Esophagus squamous epithelium (tissue), 5 donors: Measurements from ENCODE around the gene OR6M1. TPM values are rescaled to one million over a fixed set of nuclear protein-coding genes. Genes with fewer than 3 reads are reported as not detected.

Source experiments
- DNase-seq: peaks from one replicate; lab custom pipeline; 2025; lab: John Stamatoyannopoulos, UW
- H3K27ac ChIP-seq, 4 donors: fragments of 200-600 bp; sonication (generic); one replicate each; pipeline ENCODE4 v1.5.1; 2016 to 2019; ENCODE audit warnings: mild to moderate bottlenecking in 1 of 4
- H3K27me3 ChIP-seq, 4 donors: fragments of 200-600 bp; sonication (generic); 1 replicate in 3 of 4; 2 replicates in 1 of 4; pipeline versions ENCODE4 v1.5.1 to v1.6.0; 2017 to 2021; ENCODE audit warnings: antibody characterized with exemption in 1 of 4
- H3K36me3 ChIP-seq, 3 donors: fragments of 200-600 bp; sonication (generic); one replicate each; pipeline ENCODE4 v1.5.1; 2016 to 2019
- H3K4me1 ChIP-seq, 3 donors: fragments of 200-600 bp; sonication (generic); one replicate each; pipeline ENCODE4 v1.5.1; 2017 to 2019
- H3K4me3 ChIP-seq, 4 donors: fragments of 200-600 bp; sonication (generic); 1 replicate in 3 of 4; 2 replicates in 1 of 4; pipeline ENCODE4 v1.5.1; 2016 to 2019; ENCODE audit warnings: mild to moderate bottlenecking in 2 of 4, moderate library complexity in 1 of 4
- H3K9me3 ChIP-seq, 3 donors: fragments of 200-600 bp; sonication (generic); one replicate each; pipeline ENCODE4 v1.5.1; 2016 to 2019
- CTCF ChIP-seq, 6 experiments: fragments of 450-650 bp in 4 of 6; fragments of 200-600 bp in 2 of 6; sonication (generic) in 2 of 6; IDR thresholded peaks; one replicate each; pipeline ENCODE4 v1.5.1; 2016 to 2019; ENCODE audit warnings: antibody characterized with exemption in 6 of 6, mild to moderate bottlenecking in 4 of 6, moderate library complexity in 4 of 6
- POLR2A ChIP-seq, 4 donors: fragments of 450-650 bp; IDR thresholded peaks; one replicate each; pipeline ENCODE4 v1.6.1; 2017; ENCODE audit warnings: antibody characterized with exemption in 4 of 4, mild to moderate bottlenecking in 4 of 4, moderate library complexity in 3 of 4
- WGBS, 2 donors: methylation state at CpG; one replicate each; pipeline ENCODE4 v1.1.5; 2018; 5-methylcytosine and 5-hydroxymethylcytosine counted together
- intact Hi-C: fragments of 100-400 bp; cut with DNase I; formaldehyde crosslinking; loops from one replicate; pipeline ENCODE4 v1.15.0; 2022
- total RNA-seq, 4 donors: library from RNA; depleted of rRNA; stranded (reverse); fragments of >200 nt; gene quantifications; one replicate each; pipeline ENCODE4 v1.1.0, GENCODE V29; 2016
- donor health status: DM: yes; HTN: yes; CAD: no.

The OR6M1 gene
- total RNA-seq: not detected

GRCh38 chr11:123806249-123806648 is at the start of gene OR6M1:
TSS of gene OR6M1 (minus strand) at chr11:123806349. CDS start at chr11:123806349, 0 bp downstream.
- no peak for TF ChIP-seq POLR2A (IDR thresholded peaks at IDR 0.05)
- TF ChIP-seq CTCF (IDR thresholded peaks at IDR 0.05): no peak
- Histone ChIP-seq H3K4me1 (no peaks in the 10 kb centered on the region), H3K36me3 (no peaks in the 10 kb centered on the region), H3K27ac (no peak within 1 kb of the TSS), H3K4me3 (no peak within 1 kb of the TSS), H3K27me3 (no peaks in the 10 kb centered on the region), H3K9me3 (no peaks in the 10 kb centered on the region)
- no peak for DNase-seq
- 62 to 70% methylated on average over 4 of the region's 4 CpGs for WGBS, 2 donors
- intact Hi-C loops: no loop called here

- no peak overlapping the region for H3K27ac ChIP-seq
- H3K36me3 ChIP-seq: no peaks in the 10 kb centered on the region
- no peak for TF ChIP-seq POLR2A (IDR thresholded peaks at IDR 0.05)
- DNase-seq: no peak
- peaks cover 0 to 7% (median 0%) of the 10 kb centered on the region in 3 donors for H3K9me3 ChIP-seq
- H3K27me3 ChIP-seq: no peaks in the 10 kb centered on the region
- intact Hi-C loops: no loop called here
- WGBS, 2 donors: 87 to 100% methylated on average over 1 to 2 of the region's 2 CpGs
- no peak overlapping the region for H3K4me3 ChIP-seq
- no peaks in the 10 kb centered on the region for H3K4me1 ChIP-seq
Observed at GRCh38 chr11:123853038-123853437, 46.9 kb upstream of the OR6M1 start.

DNA sequence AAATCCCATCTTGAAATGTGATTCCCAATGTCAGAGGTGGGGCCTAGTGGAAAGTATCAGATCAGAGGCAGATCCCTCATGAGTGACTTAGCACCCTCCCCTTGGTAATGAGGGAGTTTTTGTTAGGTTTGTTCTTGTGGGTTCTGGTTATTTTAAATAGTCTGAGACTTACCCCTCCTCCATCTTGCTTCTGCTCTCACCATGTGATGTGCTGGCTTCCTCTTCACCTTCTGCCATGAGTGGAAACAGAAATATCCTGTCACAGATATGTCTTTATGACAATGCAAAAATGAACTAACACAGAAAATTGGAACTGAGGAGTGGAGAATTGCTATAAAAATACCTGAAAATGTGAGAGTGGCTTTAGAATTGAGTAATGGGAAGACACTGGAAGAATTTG is 46.2 kb upstream of the OR6M1 start:
- Histone ChIP-seq H3K36me3 (no peaks in the 10 kb centered on the region), H3K4me1 (no peaks in the 10 kb centered on the region), H3K4me3 (no peak overlapping the region), H3K27ac (no peak overlapping the region), H3K9me3 (peaks cover 0 to 7% (median 0%) of the 10 kb centered on the region in 3 donors), H3K27me3 (no peaks in the 10 kb centered on the region)
- TF ChIP-seq CTCF (IDR thresholded peaks at IDR 0.05) (no peak), POLR2A (IDR thresholded peaks at IDR 0.05) (no peak)
- DNase-seq: no peak
- intact Hi-C loops: no loop called here

DNA sequence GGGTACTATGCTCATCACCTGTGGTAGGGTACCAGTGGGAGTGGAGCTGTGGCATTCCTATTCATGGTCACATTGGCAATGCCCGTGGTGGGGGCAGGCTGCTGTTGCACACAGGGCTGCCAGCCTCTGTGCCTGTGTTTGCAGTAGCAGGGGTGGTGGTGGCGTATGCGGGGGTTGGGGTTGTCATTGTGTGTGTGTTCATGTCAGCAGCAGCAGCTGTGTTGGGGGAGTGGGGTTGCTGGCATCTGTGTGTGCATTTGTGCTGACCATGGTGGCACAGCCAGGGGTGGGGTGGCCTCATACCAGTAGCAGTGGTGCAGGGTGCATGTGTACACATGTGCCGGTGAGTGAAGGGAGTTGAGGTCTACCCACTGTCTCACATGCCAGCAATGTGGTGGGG is 45.0 kb upstream of the OR6M1 start:
- DNase-seq: no peak
- no peaks in the 10 kb centered on the region for H3K36me3 ChIP-seq
- H3K4me1 ChIP-seq: no peaks in the 10 kb centered on the region
- no peak overlapping the region for H3K27ac ChIP-seq
- 78 to 89% methylated on average over 3 to 4 of the region's 4 CpGs for WGBS, 2 donors
- H3K4me3 ChIP-seq: no peak overlapping the region
- intact Hi-C loops: no loop called here
- peaks cover 0 to 3% (median 0%) of the 10 kb centered on the region in 3 donors for H3K9me3 ChIP-seq
- H3K27me3 ChIP-seq: no peaks in the 10 kb centered on the region
- TF ChIP-seq CTCF (IDR thresholded peaks at IDR 0.05): no peak
- TF ChIP-seq POLR2A (IDR thresholded peaks at IDR 0.05): no peak

DNA sequence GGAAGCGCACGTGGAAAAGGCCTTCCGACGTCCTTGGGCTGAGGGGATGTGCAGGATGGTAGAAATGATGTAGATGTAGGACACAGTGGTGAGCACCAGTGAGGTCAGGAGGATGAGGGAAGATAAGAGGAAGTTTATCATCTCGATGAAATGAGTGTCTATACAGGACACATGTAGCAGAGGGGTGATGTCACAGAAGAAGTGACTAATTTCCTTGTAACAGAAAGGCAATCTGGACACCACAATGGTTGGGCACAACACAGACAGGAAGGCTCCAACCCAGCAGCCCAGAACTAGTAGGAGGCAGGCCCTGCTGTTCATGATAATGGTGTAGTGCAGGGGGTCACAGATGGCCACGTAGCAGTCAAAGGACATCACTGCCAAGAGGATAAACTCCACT is 35.0 kb upstream of the OR6M1 start:
- Histone ChIP-seq H3K4me1 (no peaks in the 10 kb centered on the region), H3K9me3 (no peaks in the 10 kb centered on the region), H3K27ac (no peak overlapping the region), H3K27me3 (no peaks in the 10 kb centered on the region), H3K36me3 (no peaks in the 10 kb centered on the region), H3K4me3 (no peak overlapping the region)
- 69 to 77% methylated on average over 6 of the region's 6 CpGs for WGBS, 2 donors
- no peak for DNase-seq
- TF ChIP-seq POLR2A (IDR thresholded peaks at IDR 0.05) (no peak), CTCF (IDR thresholded peaks at IDR 0.05) (no peak)
- intact Hi-C loops: no loop called here

DNA sequence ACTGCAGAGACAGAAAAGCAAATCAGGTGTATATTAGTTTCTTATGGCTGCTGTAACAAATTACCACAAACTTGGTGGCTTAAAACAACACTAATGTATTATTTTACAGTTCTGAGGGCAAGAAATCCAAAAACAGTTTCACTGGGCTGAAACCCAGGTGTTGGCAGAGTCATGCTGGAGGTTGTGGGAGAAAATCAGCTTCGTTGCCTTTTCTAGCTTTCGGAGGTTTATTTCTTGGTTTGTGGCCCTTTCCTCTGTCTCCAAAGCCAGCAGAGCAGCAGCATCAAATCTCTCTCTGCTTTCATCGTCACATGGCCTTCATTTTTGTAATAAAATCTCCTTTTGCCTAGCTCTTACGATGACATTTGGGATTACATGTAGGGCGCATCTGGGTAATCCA is 33.0 kb upstream of the OR6M1 start:
- WGBS, 2 donors: 79 to 82% methylated on average over 5 of the region's 5 CpGs
- H3K9me3 ChIP-seq: no peaks in the 10 kb centered on the region
- intact Hi-C loops: no loop called here
- no peak overlapping the region for H3K4me3 ChIP-seq
- H3K27me3 ChIP-seq: no peaks in the 10 kb centered on the region
- TF ChIP-seq POLR2A (IDR thresholded peaks at IDR 0.05): no peak
- TF ChIP-seq CTCF (IDR thresholded peaks at IDR 0.05): no peak
- DNase-seq: no peak
- H3K27ac ChIP-seq: no peak overlapping the region
- no peaks in the 10 kb centered on the region for H3K36me3 ChIP-seq
- no peaks in the 10 kb centered on the region for H3K4me1 ChIP-seq
